Hindlimb muscle (tissue), 1 donor: ENCODE data around the gene PLEKHG3. TPM values are rescaled to one million over a fixed set of nuclear protein-coding genes. Genes with fewer than 3 reads are reported as not detected.
"Not testable (repeated sequence)": the region's sequence is repeated elsewhere in the genome, so short reads cannot be mapped to it uniquely, and the experiment has no call there.

ENCODE experiments used
- DNase-seq: peaks from one replicate; pipeline ENCODE4 v3.0.0-alpha.2; 2013
- polyA plus RNA-seq: library from polyadenylated mRNA; unstranded; fragments of 120-200 nt; gene quantifications from one replicate; pipeline ENCODE4 v1.2.1, GENCODE V29; 2013; ENCODE audit not compliant: insufficient read length

PLEKHG3 gene
- 24.8 TPM for polyA plus RNA-seq

- DNase-seq = peak; percentile 72
Observed at GRCh38 chr14:64704143-64704742, at the start of gene PLEKHG3. Gene PLEKHG3, plus strand, starts transcription at chr14:64704424. Its CDS starts 23,208 bp downstream, at chr14:64727632.

- DNase-seq = no peak
Observed at GRCh38 chr14:64654901-64655300, 49.3 kb upstream of the PLEKHG3 start.

- DNase-seq = peak; percentile 62
Observed at GRCh38 chr14:64656986-64657385, 47.2 kb upstream of the PLEKHG3 start.

GRCh38 chr14:64658201-64658600, 46.0 kb upstream of the PLEKHG3 start:
- DNase-seq = no peak

GRCh38 chr14:64658700-64659264, 45.4 kb upstream of the PLEKHG3 start:
- not testable (repeated sequence) for DNase-seq

GRCh38 chr14:64659366-64659765, 44.9 kb upstream of the PLEKHG3 start:
- no peak for DNase-seq

GRCh38 chr14:64663174-64663573, 41.0 kb upstream of the PLEKHG3 start:
- no peak for DNase-seq

GRCh38 chr14:64671591-64671990, 32.6 kb upstream of the PLEKHG3 start:
- DNase-seq = peak; percentile 72

- no peak for DNase-seq
Observed at GRCh38 chr14:64673316-64673715, 30.9 kb upstream of the PLEKHG3 start.

- DNase-seq = no peak
Observed at GRCh38 chr14:64673748-64674147, 30.5 kb upstream of the PLEKHG3 start.

GRCh38 chr14:64674829-64675228, 29.4 kb upstream of the PLEKHG3 start:
- no peak for DNase-seq

- no peak for DNase-seq
Observed at GRCh38 chr14:64675312-64675711, 28.9 kb upstream of the PLEKHG3 start.

- no peak for DNase-seq
Observed at GRCh38 chr14:64676410-64677008, 27.7 kb upstream of the PLEKHG3 start.

- DNase-seq = no peak
Observed at GRCh38 chr14:64680013-64680713, 24.1 kb upstream of the PLEKHG3 start.

- DNase-seq = no peak
Observed at GRCh38 chr14:64680714-64681065, 23.5 kb upstream of the PLEKHG3 start.

- DNase-seq = peak; percentile 82
Observed at GRCh38 chr14:64681796-64682710, 22.2 kb upstream of the PLEKHG3 start.

GRCh38 chr14:64682843-64683242, 21.4 kb upstream of the PLEKHG3 start:
- DNase-seq = no peak

- DNase-seq = no peak
Observed at GRCh38 chr14:64683264-64683663, 21.0 kb upstream of the PLEKHG3 start.

GRCh38 chr14:64684091-64684490, 20.1 kb upstream of the PLEKHG3 start:
- DNase-seq = peak; percentile 54

GRCh38 chr14:64685371-64686281, 18.6 kb upstream of the PLEKHG3 start:
- no peak for DNase-seq

- no peak for DNase-seq
Observed at GRCh38 chr14:64686282-64686615, 18.0 kb upstream of the PLEKHG3 start.

- DNase-seq = no peak
Observed at GRCh38 chr14:64688031-64688430, 16.2 kb upstream of the PLEKHG3 start.
